ENCODE data around the gene KLHL26. TPM values are rescaled to one million over a fixed set of nuclear protein-coding genes. Genes with fewer than 3 reads are reported as not detected.

Gene KLHL26
- total and polyA plus RNA-seq, 2 of the 13 experiments (the other 11 are each of a cell fraction or from before 2014, with no cell fraction given), result 1.5 to 1.7 TPM

DNA sequence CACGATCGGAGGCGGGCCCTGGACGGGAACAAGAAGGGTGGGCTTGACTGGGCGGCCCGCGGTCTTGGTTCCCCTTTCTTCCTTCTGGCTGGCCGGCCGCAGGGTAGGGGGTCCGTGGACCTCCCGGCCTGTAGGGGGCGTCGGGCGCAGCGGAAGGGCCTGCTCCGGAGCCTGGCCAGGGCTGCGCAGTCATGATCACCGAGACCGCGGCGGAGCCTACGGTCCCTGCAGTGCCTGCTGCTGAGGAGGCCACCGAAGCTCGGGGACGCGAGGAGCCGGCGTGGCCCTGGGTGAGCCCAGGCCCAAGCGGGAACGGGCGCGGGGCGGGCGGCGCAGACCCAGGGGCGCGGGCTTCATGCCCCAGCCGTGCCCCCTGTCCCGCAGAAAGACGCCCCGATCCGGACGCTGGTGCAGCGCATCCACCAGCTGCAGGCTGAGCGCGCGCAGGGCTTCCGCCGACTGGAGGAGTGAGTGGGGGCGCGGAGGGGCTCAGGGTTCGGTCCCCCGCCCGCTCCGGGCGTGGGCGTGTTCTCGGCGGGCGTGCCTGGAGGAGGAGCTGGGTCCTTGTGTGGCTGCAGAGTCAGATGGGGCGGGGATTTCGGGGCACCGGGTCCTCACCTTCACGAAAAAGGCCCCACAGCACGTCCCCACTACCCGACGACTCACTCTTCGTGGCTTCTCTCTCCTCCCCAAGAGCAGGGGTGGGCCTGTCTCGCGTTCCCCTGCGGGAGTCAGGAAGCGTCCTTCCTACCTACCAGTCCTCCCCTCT is 48.0 kb upstream of the KLHL26 start, which contains the start of gene REX1BD (continued):
- TF ChIP-seq HDAC6 (IDR thresholded peaks at IDR 0.05; ENCODE audit: low read depth, low read length) (no peak), NFYC (CRISPR knock-in tag; IDR thresholded peaks at IDR 0.05) (no peak), ZBTB26 (CRISPR knock-in tag; IDR thresholded peaks at IDR 0.05; ENCODE audit: borderline replicate concordance) (no peak), HMG20A (CRISPR knock-in tag; IDR thresholded peaks at IDR 0.05; ENCODE audit: borderline replicate concordance) (peak; percentile 23; the same call in 1 of the 2 replicates), ZNF607 (CRISPR knock-in tag; IDR thresholded peaks at IDR 0.05; ENCODE audit: borderline replicate concordance) (0 out of 2 replicates have a peak, but pooled peaks have one; percentile 38), ATF4 (CRISPR knock-in tag; IDR thresholded peaks at IDR 0.05) (peak in 1 of 2 experiments; percentile 3; a peak in 1 of 4 replicates), POLR2G (IDR thresholded peaks at IDR 0.05; ENCODE audit: low read depth, low read length) (peak; percentile 91), CENPX (CRISPR knock-in tag; IDR thresholded peaks at IDR 0.05) (no peak), ZMYM4 (CRISPR knock-in tag; IDR thresholded peaks at IDR 0.05) (peak; percentile 98), ZMAT3 (CRISPR knock-in tag; conservative IDR thresholded peaks at IDR 0.05) (peak; percentile 64; the same call in 1 of the 2 replicates), ZUFSP (CRISPR knock-in tag; IDR thresholded peaks at IDR 0.05; ENCODE audit: borderline replicate concordance) (no peak)
- TF ChIP-seq, protein P1, sequence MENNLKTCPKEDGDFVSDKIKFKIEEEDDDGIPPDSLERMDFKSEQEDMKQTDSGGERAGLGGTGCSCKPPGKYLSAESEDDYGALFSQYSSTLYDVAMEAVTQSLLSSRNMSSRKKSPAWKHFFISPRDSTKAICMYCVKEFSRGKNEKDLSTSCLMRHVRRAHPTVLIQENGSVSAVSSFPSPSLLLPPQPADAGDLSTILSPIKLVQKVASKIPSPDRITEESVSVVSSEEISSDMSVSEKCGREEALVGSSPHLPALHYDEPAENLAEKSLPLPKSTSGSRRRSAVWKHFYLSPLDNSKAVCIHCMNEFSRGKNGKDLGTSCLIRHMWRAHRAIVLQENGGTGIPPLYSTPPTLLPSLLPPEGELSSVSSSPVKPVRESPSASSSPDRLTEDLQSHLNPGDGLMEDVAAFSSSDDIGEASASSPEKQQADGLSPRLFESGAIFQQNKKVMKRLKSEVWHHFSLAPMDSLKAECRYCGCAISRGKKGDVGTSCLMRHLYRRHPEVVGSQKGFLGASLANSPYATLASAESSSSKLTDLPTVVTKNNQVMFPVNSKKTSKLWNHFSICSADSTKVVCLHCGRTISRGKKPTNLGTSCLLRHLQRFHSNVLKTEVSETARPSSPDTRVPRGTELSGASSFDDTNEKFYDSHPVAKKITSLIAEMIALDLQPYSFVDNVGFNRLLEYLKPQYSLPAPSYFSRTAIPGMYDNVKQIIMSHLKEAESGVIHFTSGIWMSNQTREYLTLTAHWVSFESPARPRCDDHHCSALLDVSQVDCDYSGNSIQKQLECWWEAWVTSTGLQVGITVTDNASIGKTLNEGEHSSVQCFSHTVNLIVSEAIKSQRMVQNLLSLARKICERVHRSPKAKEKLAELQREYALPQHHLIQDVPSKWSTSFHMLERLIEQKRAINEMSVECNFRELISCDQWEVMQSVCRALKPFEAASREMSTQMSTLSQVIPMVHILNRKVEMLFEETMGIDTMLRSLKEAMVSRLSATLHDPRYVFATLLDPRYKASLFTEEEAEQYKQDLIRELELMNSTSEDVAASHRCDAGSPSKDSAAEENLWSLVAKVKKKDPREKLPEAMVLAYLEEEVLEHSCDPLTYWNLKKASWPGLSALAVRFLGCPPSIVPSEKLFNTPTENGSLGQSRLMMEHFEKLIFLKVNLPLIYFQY (CRISPR knock-in tag; IDR thresholded peaks at IDR 0.05; ENCODE audit: borderline replicate concordance), result no peak
- TF ChIP-seq, protein P2, sequence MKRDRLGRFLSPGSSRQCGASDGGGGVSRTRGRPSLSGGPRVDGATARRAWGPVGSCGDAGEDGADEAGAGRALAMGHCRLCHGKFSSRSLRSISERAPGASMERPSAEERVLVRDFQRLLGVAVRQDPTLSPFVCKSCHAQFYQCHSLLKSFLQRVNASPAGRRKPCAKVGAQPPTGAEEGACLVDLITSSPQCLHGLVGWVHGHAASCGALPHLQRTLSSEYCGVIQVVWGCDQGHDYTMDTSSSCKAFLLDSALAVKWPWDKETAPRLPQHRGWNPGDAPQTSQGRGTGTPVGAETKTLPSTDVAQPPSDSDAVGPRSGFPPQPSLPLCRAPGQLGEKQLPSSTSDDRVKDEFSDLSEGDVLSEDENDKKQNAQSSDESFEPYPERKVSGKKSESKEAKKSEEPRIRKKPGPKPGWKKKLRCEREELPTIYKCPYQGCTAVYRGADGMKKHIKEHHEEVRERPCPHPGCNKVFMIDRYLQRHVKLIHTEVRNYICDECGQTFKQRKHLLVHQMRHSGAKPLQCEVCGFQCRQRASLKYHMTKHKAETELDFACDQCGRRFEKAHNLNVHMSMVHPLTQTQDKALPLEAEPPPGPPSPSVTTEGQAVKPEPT (CRISPR knock-in tag; IDR thresholded peaks at IDR 0.05; ENCODE audit: low read depth), result no peak
- TF ChIP-seq, protein P3, sequence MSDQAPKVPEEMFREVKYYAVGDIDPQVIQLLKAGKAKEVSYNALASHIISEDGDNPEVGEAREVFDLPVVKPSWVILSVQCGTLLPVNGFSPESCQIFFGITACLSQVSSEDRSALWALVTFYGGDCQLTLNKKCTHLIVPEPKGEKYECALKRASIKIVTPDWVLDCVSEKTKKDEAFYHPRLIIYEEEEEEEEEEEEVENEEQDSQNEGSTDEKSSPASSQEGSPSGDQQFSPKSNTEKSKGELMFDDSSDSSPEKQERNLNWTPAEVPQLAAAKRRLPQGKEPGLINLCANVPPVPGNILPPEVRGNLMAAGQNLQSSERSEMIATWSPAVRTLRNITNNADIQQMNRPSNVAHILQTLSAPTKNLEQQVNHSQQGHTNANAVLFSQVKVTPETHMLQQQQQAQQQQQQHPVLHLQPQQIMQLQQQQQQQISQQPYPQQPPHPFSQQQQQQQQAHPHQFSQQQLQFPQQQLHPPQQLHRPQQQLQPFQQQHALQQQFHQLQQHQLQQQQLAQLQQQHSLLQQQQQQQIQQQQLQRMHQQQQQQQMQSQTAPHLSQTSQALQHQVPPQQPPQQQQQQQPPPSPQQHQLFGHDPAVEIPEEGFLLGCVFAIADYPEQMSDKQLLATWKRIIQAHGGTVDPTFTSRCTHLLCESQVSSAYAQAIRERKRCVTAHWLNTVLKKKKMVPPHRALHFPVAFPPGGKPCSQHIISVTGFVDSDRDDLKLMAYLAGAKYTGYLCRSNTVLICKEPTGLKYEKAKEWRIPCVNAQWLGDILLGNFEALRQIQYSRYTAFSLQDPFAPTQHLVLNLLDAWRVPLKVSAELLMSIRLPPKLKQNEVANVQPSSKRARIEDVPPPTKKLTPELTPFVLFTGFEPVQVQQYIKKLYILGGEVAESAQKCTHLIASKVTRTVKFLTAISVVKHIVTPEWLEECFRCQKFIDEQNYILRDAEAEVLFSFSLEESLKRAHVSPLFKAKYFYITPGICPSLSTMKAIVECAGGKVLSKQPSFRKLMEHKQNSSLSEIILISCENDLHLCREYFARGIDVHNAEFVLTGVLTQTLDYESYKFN (CRISPR knock-in tag; conservative IDR thresholded peaks at IDR 0.05), result peak; percentile 53; the same call in 1 of the 2 replicates
